DOHH2 (cell line): ENCODE results near the gene CCDC28B.

Experiments
- EZH2phosphoT487 ChIP-seq: fragments of 200-600 bp; sonication (generic); IDR thresholded peaks from 2 replicates; pipeline ENCODE4 v1.6.1; 2017; ENCODE audit warnings: borderline replicate concordance, mild to moderate bottlenecking, antibody characterized with exemption, low read length, moderate library complexity, mixed read lengths
- TF ChIP-seq, protein P1 (sequence below): fragments of 200-600 bp; sonication (generic); IDR thresholded peaks from one replicate; pipeline ENCODE4 v1.5.1; 2014; ENCODE audit warnings: antibody characterized with exemption, mild to moderate bottlenecking, low read depth, low read length; ENCODE audit not compliant: poor library complexity, severe bottlenecking

DNA sequence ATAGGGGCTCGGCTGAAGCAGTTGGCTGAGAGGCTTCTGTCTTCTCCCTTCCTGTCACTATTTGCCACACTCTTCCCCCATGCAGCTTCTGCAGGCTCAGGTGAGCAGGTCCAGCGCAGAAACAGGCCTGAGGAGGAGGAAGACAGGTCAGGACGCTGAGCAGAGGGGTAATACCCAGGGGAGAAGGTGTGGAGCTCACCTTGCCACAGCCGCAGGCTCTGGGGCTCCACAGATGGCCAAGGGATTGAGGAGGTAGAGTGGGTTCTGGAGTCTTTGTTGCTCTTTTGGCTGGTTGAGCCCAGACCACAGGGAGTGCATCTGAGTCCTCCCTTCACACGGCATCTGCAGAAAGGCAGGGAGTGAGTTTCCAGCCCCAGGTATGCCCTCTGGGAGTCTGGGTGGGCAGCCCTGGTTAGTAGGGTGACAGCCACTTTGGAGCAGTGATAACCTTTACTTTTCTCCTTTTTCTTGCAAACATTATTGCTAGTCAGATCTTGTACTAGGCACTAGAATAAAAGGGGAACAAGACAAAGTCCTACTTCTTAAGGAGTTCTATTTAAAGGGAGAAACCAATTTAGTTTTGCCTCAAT, 31.5 kb downstream of the CCDC28B start:
- TF ChIP-seq, protein P1, sequence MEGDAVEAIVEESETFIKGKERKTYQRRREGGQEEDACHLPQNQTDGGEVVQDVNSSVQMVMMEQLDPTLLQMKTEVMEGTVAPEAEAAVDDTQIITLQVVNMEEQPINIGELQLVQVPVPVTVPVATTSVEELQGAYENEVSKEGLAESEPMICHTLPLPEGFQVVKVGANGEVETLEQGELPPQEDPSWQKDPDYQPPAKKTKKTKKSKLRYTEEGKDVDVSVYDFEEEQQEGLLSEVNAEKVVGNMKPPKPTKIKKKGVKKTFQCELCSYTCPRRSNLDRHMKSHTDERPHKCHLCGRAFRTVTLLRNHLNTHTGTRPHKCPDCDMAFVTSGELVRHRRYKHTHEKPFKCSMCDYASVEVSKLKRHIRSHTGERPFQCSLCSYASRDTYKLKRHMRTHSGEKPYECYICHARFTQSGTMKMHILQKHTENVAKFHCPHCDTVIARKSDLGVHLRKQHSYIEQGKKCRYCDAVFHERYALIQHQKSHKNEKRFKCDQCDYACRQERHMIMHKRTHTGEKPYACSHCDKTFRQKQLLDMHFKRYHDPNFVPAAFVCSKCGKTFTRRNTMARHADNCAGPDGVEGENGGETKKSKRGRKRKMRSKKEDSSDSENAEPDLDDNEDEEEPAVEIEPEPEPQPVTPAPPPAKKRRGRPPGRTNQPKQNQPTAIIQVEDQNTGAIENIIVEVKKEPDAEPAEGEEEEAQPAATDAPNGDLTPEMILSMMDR = no peak
- no peak for TF ChIP-seq EZH2phosphoT487
